Measurements from ENCODE around the gene WDR90.
"Not testable (repeated sequence)": the region's sequence is repeated elsewhere in the genome, so short reads cannot be mapped to it uniquely, and the experiment has no call there.

Gene WDR90

GRCh38 chr16:710500-711075, 61.4 kb downstream of the WDR90 start:
- DNase-seq = no peak

GRCh38 chr16:711084-711483, 61.9 kb downstream of the WDR90 start:
- DNase-seq = no peak

- peak; percentile 79 for DNase-seq
These were observed 62.6 kb downstream of the WDR90 start for GRCh38 chr16:711548-712320.

- not testable (repeated sequence) for DNase-seq
These were observed 63.6 kb downstream of the WDR90 start for GRCh38 chr16:712740-713250.

- DNase-seq = no peak
These were observed 64.9 kb downstream of the WDR90 start for GRCh38 chr16:714079-714478.

GRCh38 chr16:714558-715476, 65.7 kb downstream of the WDR90 start, which contains the start of gene METRN:
Gene METRN (plus strand): TSS chr16:715118. CDS start chr16:715290, 172 bp downstream.
- peak; percentile 94 for DNase-seq

GRCh38 chr16:715477-716199, 66.5 kb downstream of the WDR90 start:
- DNase-seq = no peak

GRCh38 chr16:716200-716568, 67.0 kb downstream of the WDR90 start:
- peak; percentile 65 for DNase-seq

GRCh38 chr16:716768-717325, 67.7 kb downstream of the WDR90 start:
- no peak for DNase-seq
